GM23338 (cell line): ENCODE results near the gene ATP10D. TPM values are rescaled to one million over a fixed set of nuclear protein-coding genes. Genes with fewer than 3 reads are reported as not detected.

Experiments used
- ATAC-seq: fragments of 200-7000 bp; cut with Tn5 transposase; 3 replicates; pipeline ENCODE4 v1.9.1; 2020
- DNase-seq: peaks from one replicate; pipeline ENCODE4 v3.0.0-alpha.2; 2015; ENCODE audit warnings: low spot score
- H2AFZ ChIP-seq: fragments of 200-600 bp; sonication (generic); 2 replicates; pipeline ENCODE4 v1.8.0; 2016; ENCODE audit warnings: antibody characterized with exemption, mild to moderate bottlenecking, moderate library complexity
- H3F3A ChIP-seq: fragments of 200-600 bp; sonication (generic); replicated peaks from 2 replicates; pipeline ENCODE4 v1.8.0; 2017; ENCODE audit warnings: antibody characterized with exemption, mixed run types, low read depth
- H3K27ac ChIP-seq: fragments of 200-600 bp; sonication (generic); 2 replicates; pipeline ENCODE4 v1.6.1; 2016; ENCODE audit warnings: low read depth
- H3K27me3 ChIP-seq: fragments of 200-600 bp; sonication (generic); 2 replicates; pipeline ENCODE4 v1.8.0; 2016; ENCODE audit warnings: mild to moderate bottlenecking, mixed run types, moderate library complexity; ENCODE audit not compliant: insufficient read depth
- H3K36me3 ChIP-seq: fragments of 200-600 bp; sonication (generic); 2 replicates; pipeline ENCODE4 v1.8.0; 2016; ENCODE audit warnings: mild to moderate bottlenecking; ENCODE audit not compliant: insufficient read depth
- H3K4me1 ChIP-seq: fragments of 200-600 bp; sonication (generic); 2 replicates; pipeline ENCODE4 v1.8.0; 2016; ENCODE audit warnings: mild to moderate bottlenecking, moderate library complexity; ENCODE audit not compliant: insufficient read depth
- H3K4me2 ChIP-seq: fragments of 200-600 bp; sonication (generic); 2 replicates; pipeline ENCODE4 v1.7.1; 2017; ENCODE audit warnings: mixed run types
- H3K4me3 ChIP-seq: fragments of 200-600 bp; sonication (generic); 2 replicates; pipeline ENCODE4 v1.6.1; 2016; ENCODE audit warnings: mixed run types
- H3K79me2 ChIP-seq: fragments of 200-600 bp; sonication (generic); replicated peaks from 2 replicates; pipeline ENCODE4 v1.8.0; 2017; ENCODE audit warnings: mild to moderate bottlenecking; ENCODE audit not compliant: insufficient read depth
- H3K9me2 ChIP-seq: fragments of 200-600 bp; sonication (generic); 2 replicates; pipeline ENCODE4 v1.8.0; 2017; ENCODE audit not compliant: insufficient read depth
- H4K20me1 ChIP-seq: fragments of 200-600 bp; sonication (generic); replicated peaks from 2 replicates; pipeline ENCODE4 v1.8.0; 2017; ENCODE audit warnings: mild to moderate bottlenecking; ENCODE audit not compliant: insufficient read depth
- H3K27ac Mint-ChIP-seq: 2 replicates; pipeline ENCODE4 v1.8.0; 2020; ENCODE audit warnings: inconsistent platforms, mild to moderate bottlenecking, moderate library complexity, mixed read lengths
- H3K27me3 Mint-ChIP-seq: 3 replicates; pipeline ENCODE4 v1.8.0; 2022; ENCODE audit warnings: low read depth, mild to moderate bottlenecking, moderate library complexity, mixed read lengths, inconsistent platforms; ENCODE audit not compliant: insufficient read depth, poor library complexity
- H3K36me3 Mint-ChIP-seq: 3 replicates; pipeline ENCODE4 v1.8.0; 2021; ENCODE audit warnings: low read depth, mild to moderate bottlenecking, inconsistent platforms, moderate library complexity, mixed read lengths
- H3K4me1 Mint-ChIP-seq: 3 replicates; pipeline ENCODE4 v1.8.0; 2020; ENCODE audit warnings: mild to moderate bottlenecking, inconsistent platforms, mixed read lengths
- H3K4me3 Mint-ChIP-seq: 3 replicates; pipeline ENCODE4 v1.8.0; 2021; ENCODE audit warnings: moderate library complexity, mild to moderate bottlenecking, inconsistent platforms, mixed read lengths
- H3K9me3 Mint-ChIP-seq: 3 replicates; pipeline ENCODE4 v1.8.0; 2020; ENCODE audit warnings: moderate library complexity, mild to moderate bottlenecking, inconsistent platforms, mixed read lengths
- CREB1 ChIP-seq: fragments of 250-450 bp; sonication (Bioruptor Pico); IDR thresholded peaks from 2 replicates; pipeline ENCODE4 v1.5.0; 2020; ENCODE audit warnings: low read depth, mild to moderate bottlenecking, moderate library complexity
- EZH2 ChIP-seq: fragments of 200-600 bp; sonication (generic); IDR thresholded peaks from one replicate; pipeline ENCODE4 v1.8.0; 2017; ENCODE audit warnings: antibody characterized with exemption, mild to moderate bottlenecking, low read depth; ENCODE audit not compliant: unreplicated experiment
- EZH2phosphoT487 ChIP-seq: fragments of 200-600 bp; sonication (generic); IDR thresholded peaks from one replicate; pipeline ENCODE4 v1.8.1; 2018; ENCODE audit warnings: antibody characterized with exemption; ENCODE audit not compliant: unreplicated experiment
- JUNB ChIP-seq: IDR thresholded peaks from one replicate; pipeline ENCODE4 v1.6.1; 2016; ENCODE audit warnings: antibody characterized with exemption; ENCODE audit not compliant: unreplicated experiment
- NANOG ChIP-seq: IDR thresholded peaks from 2 replicates; pipeline ENCODE4 v1.6.1; 2016; ENCODE audit warnings: antibody characterized with exemption, borderline replicate concordance
- POLR2AphosphoS5 ChIP-seq: IDR thresholded peaks from 2 replicates; pipeline ENCODE4 v1.6.1; 2016; ENCODE audit warnings: antibody characterized with exemption, low read depth
- STAT1 ChIP-seq: IDR thresholded peaks from one replicate; pipeline ENCODE4 v1.6.1; 2016; ENCODE audit warnings: antibody characterized with exemption; ENCODE audit not compliant: unreplicated experiment
- ZNF114 ChIP-seq: fragments of 250-450 bp; sonication (Bioruptor Pico); IDR thresholded peaks from 2 replicates; pipeline ENCODE4 v1.5.0; 2020; ENCODE audit warnings: mild to moderate bottlenecking, moderate library complexity
- ZNF331 ChIP-seq: fragments of 250-450 bp; sonication (Bioruptor Pico); IDR thresholded peaks from 2 replicates; pipeline ENCODE4 v1.5.0; 2020; ENCODE audit warnings: low read depth, mild to moderate bottlenecking, moderate library complexity
- polyA plus RNA-seq: library from polyadenylated mRNA; unstranded; fragments of >200 nt; fragmentation: Nextera tagmentation; extraction: Ambion mirVana; gene quantifications from 2 replicates; pipeline ENCODE4 v1.2.1, GENCODE V29; 2016
- total RNA-seq: library from RNA; depleted of rRNA; stranded (reverse); fragments of >200 nt; shearing (Covaris generic); gene quantifications from 2 replicates; pipeline ENCODE4 v1.2.3, GENCODE V29; 2014
- TF ChIP-seq, protein P1 (sequence below): IDR thresholded peaks from 2 replicates; pipeline ENCODE4 v1.6.1; 2016; ENCODE audit warnings: antibody characterized with exemption
- TF ChIP-seq, protein P2 (sequence below): IDR thresholded peaks from one replicate; pipeline ENCODE4 v1.6.1; 2018; ENCODE audit warnings: antibody characterized with exemption; ENCODE audit not compliant: unreplicated experiment
- TF ChIP-seq, protein P3 (sequence below), 2 experiments: fragments of 200-600 bp in 1 of 2; sonication (generic) in 1 of 2; conservative IDR thresholded peaks; 2 replicates each; pipeline versions ENCODE4 v1.5.1 to v1.6.1; 2016 to 2017; ENCODE audit warnings: antibody characterized with exemption in 2 of 2, low read depth in 2 of 2, mild to moderate bottlenecking in 2 of 2, moderate library complexity in 1 of 2
- TF ChIP-seq, protein P4 (sequence below): fragments of 250-450 bp; sonication (Bioruptor Pico); IDR thresholded peaks from 2 replicates; pipeline ENCODE4 v1.5.0; 2020; ENCODE audit warnings: mild to moderate bottlenecking, moderate library complexity

Gene ATP10D
- total and polyA plus RNA-seq, 2 experiments from 2014 or later, result 4.5 to 4.7 TPM

DNA sequence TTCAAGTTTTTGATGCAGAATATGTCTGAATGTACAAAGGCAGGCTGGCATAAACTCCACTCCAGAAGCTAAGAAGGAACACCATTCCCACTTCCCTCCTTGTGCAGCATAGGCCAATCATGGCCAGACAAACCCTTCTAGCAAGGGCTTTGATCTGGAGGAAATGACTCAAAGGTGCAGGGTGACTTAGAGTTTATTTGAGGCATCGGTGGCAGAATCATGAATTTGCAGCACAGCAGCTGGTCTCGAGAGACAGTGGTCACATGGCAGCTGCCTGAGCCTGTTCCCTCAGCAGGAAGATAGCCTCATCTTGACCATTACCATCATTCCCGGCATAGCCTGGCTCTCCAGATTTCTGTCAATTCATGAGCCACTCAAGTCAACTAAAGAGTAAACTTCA, 154.5 kb downstream of the ATP10D start:
- Histone ChIP-seq H3K4me1 (no peaks in the 10 kb centered on the region), H4K20me1 (no peaks in the 10 kb centered on the region), H3K9me2 (no peaks in the 10 kb centered on the region), H3K36me3 (no peaks in the 10 kb centered on the region), H2AFZ (no peak overlapping the region), H3F3A (no peaks in the 10 kb centered on the region), H3K4me3 (no peak overlapping the region), H3K79me2 (no peaks in the 10 kb centered on the region), H3K27me3 (no peaks in the 10 kb centered on the region), H3K27ac (no peak overlapping the region), H3K4me2 (no peak overlapping the region)
- TF ChIP-seq, protein P1, sequence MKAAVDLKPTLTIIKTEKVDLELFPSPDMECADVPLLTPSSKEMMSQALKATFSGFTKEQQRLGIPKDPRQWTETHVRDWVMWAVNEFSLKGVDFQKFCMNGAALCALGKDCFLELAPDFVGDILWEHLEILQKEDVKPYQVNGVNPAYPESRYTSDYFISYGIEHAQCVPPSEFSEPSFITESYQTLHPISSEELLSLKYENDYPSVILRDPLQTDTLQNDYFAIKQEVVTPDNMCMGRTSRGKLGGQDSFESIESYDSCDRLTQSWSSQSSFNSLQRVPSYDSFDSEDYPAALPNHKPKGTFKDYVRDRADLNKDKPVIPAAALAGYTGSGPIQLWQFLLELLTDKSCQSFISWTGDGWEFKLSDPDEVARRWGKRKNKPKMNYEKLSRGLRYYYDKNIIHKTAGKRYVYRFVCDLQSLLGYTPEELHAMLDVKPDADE, result no peak
- TF ChIP-seq, protein P2, sequence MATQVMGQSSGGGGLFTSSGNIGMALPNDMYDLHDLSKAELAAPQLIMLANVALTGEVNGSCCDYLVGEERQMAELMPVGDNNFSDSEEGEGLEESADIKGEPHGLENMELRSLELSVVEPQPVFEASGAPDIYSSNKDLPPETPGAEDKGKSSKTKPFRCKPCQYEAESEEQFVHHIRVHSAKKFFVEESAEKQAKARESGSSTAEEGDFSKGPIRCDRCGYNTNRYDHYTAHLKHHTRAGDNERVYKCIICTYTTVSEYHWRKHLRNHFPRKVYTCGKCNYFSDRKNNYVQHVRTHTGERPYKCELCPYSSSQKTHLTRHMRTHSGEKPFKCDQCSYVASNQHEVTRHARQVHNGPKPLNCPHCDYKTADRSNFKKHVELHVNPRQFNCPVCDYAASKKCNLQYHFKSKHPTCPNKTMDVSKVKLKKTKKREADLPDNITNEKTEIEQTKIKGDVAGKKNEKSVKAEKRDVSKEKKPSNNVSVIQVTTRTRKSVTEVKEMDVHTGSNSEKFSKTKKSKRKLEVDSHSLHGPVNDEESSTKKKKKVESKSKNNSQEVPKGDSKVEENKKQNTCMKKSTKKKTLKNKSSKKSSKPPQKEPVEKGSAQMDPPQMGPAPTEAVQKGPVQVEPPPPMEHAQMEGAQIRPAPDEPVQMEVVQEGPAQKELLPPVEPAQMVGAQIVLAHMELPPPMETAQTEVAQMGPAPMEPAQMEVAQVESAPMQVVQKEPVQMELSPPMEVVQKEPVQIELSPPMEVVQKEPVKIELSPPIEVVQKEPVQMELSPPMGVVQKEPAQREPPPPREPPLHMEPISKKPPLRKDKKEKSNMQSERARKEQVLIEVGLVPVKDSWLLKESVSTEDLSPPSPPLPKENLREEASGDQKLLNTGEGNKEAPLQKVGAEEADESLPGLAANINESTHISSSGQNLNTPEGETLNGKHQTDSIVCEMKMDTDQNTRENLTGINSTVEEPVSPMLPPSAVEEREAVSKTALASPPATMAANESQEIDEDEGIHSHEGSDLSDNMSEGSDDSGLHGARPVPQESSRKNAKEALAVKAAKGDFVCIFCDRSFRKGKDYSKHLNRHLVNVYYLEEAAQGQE, result no peak
- no peak for TF ChIP-seq ZNF114 (CRISPR knock-in tag)
- TF ChIP-seq EZH2, result no peak
- TF ChIP-seq, protein P3, sequence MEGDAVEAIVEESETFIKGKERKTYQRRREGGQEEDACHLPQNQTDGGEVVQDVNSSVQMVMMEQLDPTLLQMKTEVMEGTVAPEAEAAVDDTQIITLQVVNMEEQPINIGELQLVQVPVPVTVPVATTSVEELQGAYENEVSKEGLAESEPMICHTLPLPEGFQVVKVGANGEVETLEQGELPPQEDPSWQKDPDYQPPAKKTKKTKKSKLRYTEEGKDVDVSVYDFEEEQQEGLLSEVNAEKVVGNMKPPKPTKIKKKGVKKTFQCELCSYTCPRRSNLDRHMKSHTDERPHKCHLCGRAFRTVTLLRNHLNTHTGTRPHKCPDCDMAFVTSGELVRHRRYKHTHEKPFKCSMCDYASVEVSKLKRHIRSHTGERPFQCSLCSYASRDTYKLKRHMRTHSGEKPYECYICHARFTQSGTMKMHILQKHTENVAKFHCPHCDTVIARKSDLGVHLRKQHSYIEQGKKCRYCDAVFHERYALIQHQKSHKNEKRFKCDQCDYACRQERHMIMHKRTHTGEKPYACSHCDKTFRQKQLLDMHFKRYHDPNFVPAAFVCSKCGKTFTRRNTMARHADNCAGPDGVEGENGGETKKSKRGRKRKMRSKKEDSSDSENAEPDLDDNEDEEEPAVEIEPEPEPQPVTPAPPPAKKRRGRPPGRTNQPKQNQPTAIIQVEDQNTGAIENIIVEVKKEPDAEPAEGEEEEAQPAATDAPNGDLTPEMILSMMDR (conservative IDR thresholded peaks at IDR 0.05; ENCODE audit: low read depth in 2 of 2), result no peak
- no peak for TF ChIP-seq CREB1 (CRISPR knock-in tag)
- TF ChIP-seq, protein P4, sequence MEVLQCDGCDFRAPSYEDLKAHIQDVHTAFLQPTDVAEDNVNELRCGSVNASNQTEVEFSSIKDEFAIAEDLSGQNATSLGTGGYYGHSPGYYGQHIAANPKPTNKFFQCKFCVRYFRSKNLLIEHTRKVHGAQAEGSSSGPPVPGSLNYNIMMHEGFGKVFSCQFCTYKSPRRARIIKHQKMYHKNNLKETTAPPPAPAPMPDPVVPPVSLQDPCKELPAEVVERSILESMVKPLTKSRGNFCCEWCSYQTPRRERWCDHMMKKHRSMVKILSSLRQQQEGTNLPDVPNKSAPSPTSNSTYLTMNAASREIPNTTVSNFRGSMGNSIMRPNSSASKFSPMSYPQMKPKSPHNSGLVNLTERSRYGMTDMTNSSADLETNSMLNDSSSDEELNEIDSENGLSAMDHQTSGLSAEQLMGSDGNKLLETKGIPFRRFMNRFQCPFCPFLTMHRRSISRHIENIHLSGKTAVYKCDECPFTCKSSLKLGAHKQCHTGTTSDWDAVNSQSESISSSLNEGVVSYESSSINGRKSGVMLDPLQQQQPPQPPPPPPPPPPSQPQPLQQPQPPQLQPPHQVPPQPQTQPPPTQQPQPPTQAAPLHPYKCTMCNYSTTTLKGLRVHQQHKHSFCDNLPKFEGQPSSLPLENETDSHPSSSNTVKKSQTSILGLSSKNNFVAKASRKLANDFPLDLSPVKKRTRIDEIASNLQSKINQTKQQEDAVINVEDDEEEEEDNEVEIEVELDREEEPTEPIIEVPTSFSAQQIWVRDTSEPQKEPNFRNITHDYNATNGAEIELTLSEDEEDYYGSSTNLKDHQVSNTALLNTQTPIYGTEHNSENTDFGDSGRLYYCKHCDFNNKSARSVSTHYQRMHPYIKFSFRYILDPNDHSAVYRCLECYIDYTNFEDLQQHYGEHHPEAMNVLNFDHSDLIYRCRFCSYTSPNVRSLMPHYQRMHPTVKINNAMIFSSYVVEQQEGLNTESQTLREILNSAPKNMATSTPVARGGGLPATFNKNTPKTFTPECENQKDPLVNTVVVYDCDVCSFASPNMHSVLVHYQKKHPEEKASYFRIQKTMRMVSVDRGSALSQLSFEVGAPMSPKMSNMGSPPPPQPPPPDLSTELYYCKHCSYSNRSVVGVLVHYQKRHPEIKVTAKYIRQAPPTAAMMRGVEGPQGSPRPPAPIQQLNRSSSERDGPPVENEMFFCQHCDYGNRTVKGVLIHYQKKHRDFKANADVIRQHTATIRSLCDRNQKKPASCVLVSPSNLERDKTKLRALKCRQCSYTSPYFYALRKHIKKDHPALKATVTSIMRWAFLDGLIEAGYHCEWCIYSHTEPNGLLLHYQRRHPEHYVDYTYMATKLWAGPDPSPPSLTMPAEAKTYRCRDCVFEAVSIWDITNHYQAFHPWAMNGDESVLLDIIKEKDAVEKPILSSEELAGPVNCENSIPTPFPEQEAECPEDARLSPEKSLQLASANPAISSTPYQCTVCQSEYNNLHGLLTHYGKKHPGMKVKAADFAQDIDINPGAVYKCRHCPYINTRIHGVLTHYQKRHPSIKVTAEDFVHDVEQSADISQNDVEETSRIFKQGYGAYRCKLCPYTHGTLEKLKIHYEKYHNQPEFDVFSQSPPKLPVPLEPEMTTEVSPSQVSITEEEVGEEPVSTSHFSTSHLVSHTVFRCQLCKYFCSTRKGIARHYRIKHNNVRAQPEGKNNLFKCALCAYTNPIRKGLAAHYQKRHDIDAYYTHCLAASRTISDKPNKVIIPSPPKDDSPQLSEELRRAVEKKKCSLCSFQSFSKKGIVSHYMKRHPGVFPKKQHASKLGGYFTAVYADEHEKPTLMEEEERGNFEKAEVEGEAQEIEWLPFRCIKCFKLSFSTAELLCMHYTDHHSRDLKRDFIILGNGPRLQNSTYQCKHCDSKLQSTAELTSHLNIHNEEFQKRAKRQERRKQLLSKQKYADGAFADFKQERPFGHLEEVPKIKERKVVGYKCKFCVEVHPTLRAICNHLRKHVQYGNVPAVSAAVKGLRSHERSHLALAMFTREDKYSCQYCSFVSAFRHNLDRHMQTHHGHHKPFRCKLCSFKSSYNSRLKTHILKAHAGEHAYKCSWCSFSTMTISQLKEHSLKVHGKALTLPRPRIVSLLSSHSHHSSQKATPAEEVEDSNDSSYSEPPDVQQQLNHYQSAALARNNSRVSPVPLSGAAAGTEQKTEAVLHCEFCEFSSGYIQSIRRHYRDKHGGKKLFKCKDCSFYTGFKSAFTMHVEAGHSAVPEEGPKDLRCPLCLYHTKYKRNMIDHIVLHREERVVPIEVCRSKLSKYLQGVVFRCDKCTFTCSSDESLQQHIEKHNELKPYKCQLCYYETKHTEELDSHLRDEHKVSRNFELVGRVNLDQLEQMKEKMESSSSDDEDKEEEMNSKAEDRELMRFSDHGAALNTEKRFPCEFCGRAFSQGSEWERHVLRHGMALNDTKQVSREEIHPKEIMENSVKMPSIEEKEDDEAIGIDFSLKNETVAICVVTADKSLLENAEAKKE (CRISPR knock-in tag), result no peak
- TF ChIP-seq NANOG, result no peak
- no peak for TF ChIP-seq ZNF331 (CRISPR knock-in tag)
- no peak for TF ChIP-seq STAT1
- no peak for TF ChIP-seq JUNB
- TF ChIP-seq POLR2AphosphoS5, result no peak
- no peak for TF ChIP-seq EZH2phosphoT487
- H3K4me3 Mint-ChIP-seq, result no peak overlapping the region
- peaks cover 15% of the 10 kb centered on the region; the same call in 2 of the 3 replicates for H3K36me3 Mint-ChIP-seq
- no peak overlapping the region for H3K27ac Mint-ChIP-seq
- H3K27me3 Mint-ChIP-seq, result no peaks in the 10 kb centered on the region
- H3K9me3 Mint-ChIP-seq, result peaks cover 25% of the 10 kb centered on the region
- H3K4me1 Mint-ChIP-seq, result 0 out of 3 replicates have a peak, but pooled peaks cover 3% of the 10 kb centered on the region
- ATAC-seq, result no peak
- no peak for DNase-seq
